Endothelial cell of umbilical vein (primary cell): Measurements from ENCODE around the gene HDAC9.

Experiments
- CTCF ChIP-seq, 2 donors: IDR thresholded peaks; 1 replicate in 1 of 2; 2 replicates in 1 of 2; pipeline ENCODE4 v1.5.1; 2011; ENCODE audit warnings: low read length in 2 of 2, mild to moderate bottlenecking in 2 of 2, moderate library complexity in 2 of 2, control low read depth in 1 of 2, inconsistent platforms in 1 of 2, low read depth in 1 of 2; ENCODE audit not compliant: insufficient read depth in 1 of 2; ENCODE audit errors: extremely low read depth in 1 of 2
- POLR2A ChIP-seq: IDR thresholded peaks from 2 replicates; pipeline ENCODE4 v1.6.1; 2012; ENCODE audit warnings: low read depth, mild to moderate bottlenecking, control low read depth, low read length

GRCh38 chr7:18667466-18667865 lies 171.9 kb downstream of the HDAC9 start:
- TF ChIP-seq CTCF (IDR thresholded peaks at IDR 0.05; ENCODE audit: extremely low read depth in 1 of 2, insufficient read depth in 1 of 2, low read depth in 1 of 2, low read length in 2 of 2) (no peak), POLR2A (no peak)
